HepG2 (cell line): ENCODE data around the gene EMILIN1. TPM values are rescaled to one million over a fixed set of nuclear protein-coding genes. Genes with fewer than 3 reads are reported as not detected.

Experiments used
- CBFB ChIP-seq: sonication (generic); formaldehyde crosslinking; IDR thresholded peaks from 2 replicates; pipeline ENCODE4 v1.4.0; 2020; ENCODE audit warnings: missing genetic modification reagents
- CENPT ChIP-seq: sonication (generic); formaldehyde crosslinking; IDR thresholded peaks from 2 replicates; pipeline ENCODE4 v1.8.0; 2022; ENCODE audit warnings: low read depth, mild to moderate bottlenecking, moderate library complexity, missing genetic modification reagents
- CHD2 ChIP-seq: IDR thresholded peaks from 2 replicates; pipeline ENCODE4 v1.6.1; 2011; ENCODE audit warnings: low read depth, low read length, improper control_type of control experiment
- E2F5 ChIP-seq: sonication (generic); formaldehyde crosslinking; conservative IDR thresholded peaks from 2 replicates; pipeline ENCODE4 v1.4.0; 2020; ENCODE audit warnings: missing genetic modification reagents
- HDAC2 ChIP-seq: sonication (generic); formaldehyde crosslinking; IDR thresholded peaks from 2 replicates; pipeline ENCODE4 v1.4.0; 2020; ENCODE audit warnings: missing genetic modification reagents
- IKZF1 ChIP-seq: fragments of 450-650 bp; IDR thresholded peaks from 2 replicates; pipeline ENCODE4 v1.7.1; 2016
- JUN ChIP-seq: sonication (generic); formaldehyde crosslinking; IDR thresholded peaks from 2 replicates; pipeline ENCODE4 v1.4.0; 2020; ENCODE audit warnings: mild to moderate bottlenecking, missing genetic modification reagents
- KDM3A ChIP-seq: IDR thresholded peaks from 2 replicates; pipeline ENCODE4 v1.6.1; 2018; ENCODE audit warnings: low read depth, missing compliant biosample characterization
- KDM6A ChIP-seq: IDR thresholded peaks from 2 replicates; pipeline ENCODE4 v1.6.1; 2016; ENCODE audit warnings: low read depth
- MIXL1 ChIP-seq: IDR thresholded peaks from 2 replicates; pipeline ENCODE4 v1.6.1; 2016
- NFAT5 ChIP-seq: sonication (generic); formaldehyde crosslinking; IDR thresholded peaks from 2 replicates; pipeline ENCODE4 v1.4.0; 2020; ENCODE audit warnings: missing genetic modification reagents
- NFRKB ChIP-seq: fragments of 450-650 bp; IDR thresholded peaks from 2 replicates; pipeline ENCODE4 v1.6.1; 2017
- NKX3-1 ChIP-seq: sonication (generic); formaldehyde crosslinking; IDR thresholded peaks from 2 replicates; pipeline ENCODE4 v1.5.0; 2020; ENCODE audit warnings: missing genetic modification reagents
- NR2F6 ChIP-seq, 2 experiments: IDR thresholded peaks; 2 replicates each; pipeline ENCODE4 v1.6.1; 2016; ENCODE audit warnings: antibody characterized with exemption in 1 of 2, mild to moderate bottlenecking in 1 of 2
- PCBP1 ChIP-seq: fragments of 200-400 bp; formaldehyde crosslinking; IDR thresholded peaks from 2 replicates; pipeline ENCODE4 v1.6.1; 2017; ENCODE audit warnings: mild to moderate bottlenecking, low read depth, low read length, borderline replicate concordance
- SOX13 ChIP-seq, 3 experiments: fragments of 450-650 bp in 1 of 3; sonication (generic) in 1 of 3; formaldehyde crosslinking in 1 of 3; IDR thresholded peaks in 2 of 3; conservative IDR thresholded peaks in 1 of 3; 2 replicates each; pipeline versions ENCODE4 v1.5.0 to v1.6.1; 2016 to 2020; ENCODE audit warnings: antibody characterized with exemption in 1 of 3, mild to moderate bottlenecking in 1 of 3, missing compliant biosample characterization in 1 of 3, missing genetic modification reagents in 1 of 3, moderate library complexity in 1 of 3
- SOX5 ChIP-seq: IDR thresholded peaks from 2 replicates; pipeline ENCODE4 v1.6.1; 2016; ENCODE audit warnings: borderline replicate concordance
- ZFP36 ChIP-seq: fragments of 150-350 bp; IDR thresholded peaks from 2 replicates; pipeline ENCODE4 v1.6.1; 2018; ENCODE audit warnings: borderline replicate concordance, low read length, low read depth; ENCODE audit not compliant: partially characterized antibody
- ZFP62 ChIP-seq: sonication (generic); formaldehyde crosslinking; IDR thresholded peaks from 2 replicates; pipeline ENCODE4 v1.4.0; 2020; ENCODE audit warnings: missing genetic modification reagents
- ZKSCAN8 ChIP-seq: IDR thresholded peaks from 2 replicates; pipeline ENCODE4 v1.6.1; 2016; ENCODE audit warnings: borderline replicate concordance, missing genetic modification reagents, missing compliant biosample characterization
- ZNF101 ChIP-seq: sonication (generic); formaldehyde crosslinking; IDR thresholded peaks from 2 replicates; pipeline ENCODE4 v1.4.0; 2020; ENCODE audit warnings: mild to moderate bottlenecking, low read depth, missing genetic modification reagents, borderline replicate concordance
- ZNF232 ChIP-seq: sonication (generic); formaldehyde crosslinking; IDR thresholded peaks from 2 replicates; pipeline ENCODE4 v1.4.0; 2020; ENCODE audit warnings: missing genetic modification reagents, borderline replicate concordance
- ZNF24 ChIP-seq: fragments of 450-650 bp; IDR thresholded peaks from 2 replicates; pipeline ENCODE4 v1.6.1; 2017; ENCODE audit warnings: antibody characterized with exemption, mild to moderate bottlenecking
- ZNF512 ChIP-seq: sonication (generic); formaldehyde crosslinking; IDR thresholded peaks from 2 replicates; pipeline ENCODE4 v1.4.0; 2020; ENCODE audit warnings: mild to moderate bottlenecking, missing genetic modification reagents
- ZNF720 ChIP-seq: sonication (generic); formaldehyde crosslinking; IDR thresholded peaks from 2 replicates; pipeline ENCODE4 v1.4.0; 2020; ENCODE audit warnings: missing genetic modification reagents
- polyA plus RNA-seq, 8 experiments: library from polyadenylated mRNA; depleted of rRNA in 3 of 8; stranded (reverse) in 7 of 8; unstranded in 1 of 8; fragments of >200 nt; fragmentation: Illumina TruSeq in 4 of 8; extraction: Trizol in 4 of 8; gene quantifications; 2 replicates each; pipeline versions ENCODE4 v1.2.1 to v1.2.3, GENCODE V29; 2011 to 2016; ENCODE audit warnings: low read depth in 4 of 8, missing spikeins in 1 of 8, mixed read lengths in 1 of 8; ENCODE audit not compliant: insufficient read depth in 1 of 8
- total RNA-seq, 5 experiments: library from RNA; depleted of rRNA; stranded (reverse); fragments of >200 nt; fragmentation: Illumina TruSeq; extraction: Trizol; gene quantifications; 2 replicates each; pipeline ENCODE4 v1.2.3, GENCODE V29; 2016; ENCODE audit warnings: low read depth in 1 of 5

The EMILIN1 gene
- total and polyA plus RNA-seq, 2 of the 13 experiments (the other 11 are each of a cell fraction or from before 2014, with no cell fraction given) = 8.1 to 9.7 TPM

DNA sequence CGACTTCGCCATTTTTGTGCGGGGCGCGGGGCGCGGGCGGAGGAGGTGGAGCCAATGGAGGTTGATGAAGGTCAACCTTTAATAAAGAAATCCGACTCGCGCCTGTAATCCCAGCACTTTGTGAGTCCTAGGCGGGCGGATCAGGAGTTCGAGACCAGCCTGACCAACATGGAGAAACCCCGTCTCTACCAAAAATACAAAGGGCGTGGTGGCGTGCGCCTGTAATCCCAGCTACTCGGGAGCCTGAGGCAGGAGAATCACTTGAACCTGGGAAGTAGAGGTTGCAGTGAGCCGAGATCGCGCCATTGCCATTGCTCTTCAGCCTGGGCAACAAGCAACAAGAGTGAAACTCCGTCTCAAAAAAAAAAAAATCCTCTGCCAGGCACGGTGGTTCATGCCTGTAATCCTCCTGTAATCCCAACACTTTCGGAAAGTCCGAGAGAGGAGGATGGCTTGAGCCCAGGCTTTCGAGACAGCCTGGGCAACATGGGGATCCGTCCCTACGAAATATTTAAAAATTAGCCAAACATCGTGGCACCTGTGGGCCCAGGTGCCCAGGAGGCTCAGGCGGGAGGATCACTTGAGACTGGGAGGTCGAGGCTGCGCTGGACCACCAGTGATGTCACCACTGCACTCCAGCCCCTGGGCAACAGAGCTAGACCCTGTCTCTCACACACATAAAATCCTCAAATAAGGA is 56.5 kb downstream of the EMILIN1 start (continued):
- TF ChIP-seq ZNF232 (no peak), KDM3A (CRISPR knock-in tag) (no peak), JUN (CRISPR knock-in tag) (no peak), ZNF24 (no peak), NR2F6 (IDR thresholded peaks at IDR 0.05) (no peak), NR2F6 (CRISPR knock-in tag; IDR thresholded peaks at IDR 0.05) (no peak), IKZF1 (no peak), CHD2 (no peak), ZNF512 (CRISPR knock-in tag) (no peak), NFAT5 (CRISPR knock-in tag) (no peak), NFRKB (no peak), PCBP1 (no peak), KDM6A (no peak), ZNF720 (CRISPR knock-in tag) (no peak), HDAC2 (no peak), ZNF101 (CRISPR knock-in tag) (no peak), SOX5 (no peak), ZFP36 (no peak), NKX3-1 (CRISPR knock-in tag) (no peak), MIXL1 (CRISPR knock-in tag) (no peak), E2F5 (CRISPR knock-in tag) (no peak), ZFP62 (no peak), SOX13 (IDR thresholded peaks at IDR 0.05) (no peak), SOX13 (CRISPR knock-in tag; conservative IDR thresholded peaks at IDR 0.05 in 1 of 2, IDR thresholded peaks at IDR 0.05 in 1 of 2) (0 out of 4 replicates have a peak, but pooled peaks of 1 of the 2 experiments have one; percentile 2), ZKSCAN8 (CRISPR knock-in tag) (no peak), CBFB (CRISPR knock-in tag) (no peak), CENPT (CRISPR knock-in tag) (no peak)
